ENCODE results near the gene KRTAP8-1.

KRTAP8-1 gene, protein sequence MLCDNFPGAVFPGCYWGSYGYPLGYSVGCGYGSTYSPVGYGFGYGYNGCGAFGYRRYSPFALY

DNA sequence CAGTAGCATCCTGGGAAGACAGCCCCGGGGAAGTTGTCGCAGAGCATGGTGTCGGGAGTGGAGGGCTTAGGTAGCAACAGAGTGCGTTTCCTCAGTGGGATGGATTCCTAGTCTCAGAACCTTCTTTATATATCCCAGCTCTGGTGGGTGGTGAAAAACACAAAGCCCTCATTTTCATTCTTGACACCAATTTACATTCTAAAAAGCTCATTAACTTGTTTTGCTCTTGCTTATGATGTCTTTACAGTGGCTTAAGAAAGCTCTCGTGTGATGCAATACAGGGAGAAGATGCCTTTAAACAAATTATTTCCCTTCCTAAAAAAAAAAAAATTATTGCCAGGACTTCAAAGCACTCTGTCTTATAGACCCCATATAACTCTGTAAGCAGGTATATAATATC lies at the start of gene KRTAP8-1:
KRTAP8-1 (minus strand) TSS at position 101 of the 400 bp plus-strand sequence; CDS start at position 47, 54 bp downstream.
- DNase-seq (ENCODE audit: low spot score), result no peak

DNA sequence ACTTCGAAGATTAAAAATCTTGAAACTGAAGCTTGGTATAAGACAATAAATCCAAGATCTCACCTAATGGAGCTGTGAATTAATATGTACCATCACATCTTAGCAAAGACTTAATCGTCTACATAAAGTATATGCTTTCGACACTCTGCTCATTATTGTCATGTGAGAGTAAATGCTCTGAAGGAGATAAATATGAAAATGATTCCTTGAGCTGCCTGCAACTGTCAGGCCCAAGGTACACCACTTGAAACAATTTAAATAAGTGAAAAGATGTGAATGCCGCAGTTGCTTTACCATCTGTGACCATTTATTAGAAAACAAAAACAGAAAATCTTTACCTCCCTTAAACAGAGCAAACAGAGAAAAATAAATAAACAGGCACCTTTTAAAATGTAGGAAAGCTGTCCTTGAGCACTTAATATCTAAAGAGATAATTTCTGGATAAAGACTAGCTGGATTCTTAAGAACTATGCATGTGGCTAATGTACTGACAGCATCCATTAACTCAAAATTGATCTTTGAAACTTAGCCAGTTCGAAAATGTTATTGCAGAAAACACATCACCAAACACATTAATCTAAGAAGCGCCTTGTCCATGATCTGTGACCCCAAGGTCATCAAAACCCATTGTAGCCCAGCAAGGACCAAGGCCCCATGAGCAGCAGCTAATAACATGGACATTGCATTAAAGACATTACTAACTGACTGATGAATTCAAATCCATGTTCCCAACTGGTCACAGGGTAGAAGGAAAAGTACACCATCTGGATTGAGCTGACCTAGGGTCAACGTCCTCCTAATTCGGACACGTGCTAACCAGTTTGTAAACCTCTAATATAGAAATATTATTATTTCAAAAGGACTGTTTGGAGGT lies 34.8 kb upstream of the KRTAP8-1 start:
- DNase-seq (ENCODE audit: low spot score), result no peak

DNA sequence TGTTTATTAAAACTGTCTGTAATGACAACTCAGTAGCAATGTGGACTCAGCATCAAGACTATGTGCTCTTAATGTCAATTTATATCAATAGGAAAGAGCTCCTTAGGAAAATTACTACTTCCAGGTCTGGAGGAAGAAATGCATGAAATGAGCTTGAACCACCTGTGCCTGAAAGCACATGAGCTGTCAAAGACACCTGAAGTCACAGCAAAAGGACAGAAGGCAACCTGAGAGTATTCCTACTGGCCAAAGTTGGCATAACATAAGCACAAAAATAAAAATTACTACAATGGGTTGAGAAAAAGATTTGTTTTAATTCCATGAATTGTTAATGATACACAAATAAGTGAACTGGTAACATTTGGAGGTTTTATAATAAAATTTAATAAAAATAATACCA lies 29.9 kb upstream of the KRTAP8-1 start:
- DNase-seq (ENCODE audit: low spot score), result no peak

DNA sequence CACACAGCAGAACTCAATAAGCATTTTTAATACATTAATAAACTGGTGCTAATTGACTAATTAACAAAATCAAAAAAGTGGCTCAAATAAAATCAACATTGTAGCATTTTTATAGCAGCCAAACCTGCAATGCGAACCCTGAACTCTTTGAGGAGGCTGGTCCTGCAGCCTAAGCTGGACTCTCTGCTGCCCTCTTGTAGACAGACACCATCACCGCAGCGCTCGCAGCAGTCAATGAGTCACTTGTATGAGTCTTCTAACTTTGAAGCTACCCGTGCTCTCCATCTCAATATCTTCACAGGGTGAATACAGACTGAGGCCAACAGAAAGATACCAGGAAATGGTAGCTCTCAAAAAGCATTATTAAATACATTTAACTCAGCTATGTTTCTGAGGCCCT lies 26.2 kb upstream of the KRTAP8-1 start:
- DNase-seq (ENCODE audit: low spot score), result peak; percentile 64

DNA sequence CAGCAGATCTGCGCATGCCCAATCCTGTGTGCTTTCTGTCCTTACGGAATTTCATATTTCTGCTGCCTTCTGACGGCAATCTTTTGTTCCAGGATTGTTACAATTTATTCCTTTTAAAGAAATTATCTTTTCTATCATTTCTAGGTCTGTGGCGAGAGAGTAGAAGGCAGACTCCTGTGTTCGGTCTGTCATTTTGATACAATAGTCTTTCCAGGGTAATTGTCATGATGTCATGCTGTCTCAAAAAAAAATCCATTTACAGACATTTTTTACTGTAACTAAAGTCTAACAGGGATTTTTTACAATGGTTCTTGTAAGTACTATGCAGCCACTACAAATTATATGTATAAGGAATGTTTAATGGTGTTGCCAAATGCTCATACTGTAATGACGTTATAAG lies 25.5 kb upstream of the KRTAP8-1 start:
- DNase-seq (ENCODE audit: low spot score), result no peak

DNA sequence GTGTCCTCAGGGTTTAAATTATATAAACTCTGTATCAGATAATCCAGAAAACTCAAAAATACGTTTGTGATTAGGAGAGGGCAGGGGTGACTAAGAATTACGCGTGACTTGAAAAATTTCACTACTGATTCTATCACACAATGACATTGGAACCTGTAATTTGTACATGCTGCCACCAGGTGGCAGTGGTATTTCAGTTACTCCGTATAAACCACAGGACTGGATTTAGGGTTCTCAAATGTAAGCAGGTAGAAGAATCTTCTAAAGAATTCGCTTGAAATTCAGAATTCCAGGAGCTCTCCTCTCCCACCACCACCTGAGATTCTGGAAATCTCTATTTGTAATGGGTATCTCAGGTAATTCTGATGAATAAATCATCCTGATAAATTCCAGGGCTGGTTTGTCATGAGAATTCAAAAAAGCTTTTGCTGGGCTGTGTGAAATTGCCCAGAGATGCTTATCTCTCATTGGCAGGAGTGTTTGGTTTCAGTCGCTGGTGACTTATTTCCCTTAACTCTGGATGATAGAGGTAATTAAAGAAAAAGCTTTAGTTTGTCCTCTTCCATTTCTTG lies 18.2 kb upstream of the KRTAP8-1 start:
- no peak for DNase-seq (ENCODE audit: low spot score)

DNA sequence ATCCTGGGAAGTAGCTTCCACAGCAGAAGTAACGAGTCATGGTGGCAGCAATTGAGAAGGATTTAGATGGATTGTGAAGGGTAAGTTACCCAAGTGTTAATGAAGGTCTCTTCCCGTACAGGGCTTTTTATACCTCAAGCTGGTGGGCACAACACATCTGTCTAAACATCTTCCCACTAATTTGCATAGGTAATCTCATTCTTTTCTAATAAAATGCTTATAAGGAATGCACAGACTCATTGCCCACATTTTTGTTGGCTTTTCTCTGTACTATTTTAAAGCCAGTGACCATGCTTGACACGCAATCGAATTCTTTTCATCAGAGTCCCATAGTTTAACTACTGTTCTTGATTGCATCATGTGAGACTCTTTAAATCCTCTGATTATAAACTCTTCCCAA lies 16.6 kb upstream of the KRTAP8-1 start, which contains the start of gene KRTAP7-1:
KRTAP7-1 (minus strand) TSS at position 101 of the 400 bp plus-strand sequence; CDS start at position 40, 61 bp downstream.
- DNase-seq (ENCODE audit: low spot score), result peak; percentile 7

DNA sequence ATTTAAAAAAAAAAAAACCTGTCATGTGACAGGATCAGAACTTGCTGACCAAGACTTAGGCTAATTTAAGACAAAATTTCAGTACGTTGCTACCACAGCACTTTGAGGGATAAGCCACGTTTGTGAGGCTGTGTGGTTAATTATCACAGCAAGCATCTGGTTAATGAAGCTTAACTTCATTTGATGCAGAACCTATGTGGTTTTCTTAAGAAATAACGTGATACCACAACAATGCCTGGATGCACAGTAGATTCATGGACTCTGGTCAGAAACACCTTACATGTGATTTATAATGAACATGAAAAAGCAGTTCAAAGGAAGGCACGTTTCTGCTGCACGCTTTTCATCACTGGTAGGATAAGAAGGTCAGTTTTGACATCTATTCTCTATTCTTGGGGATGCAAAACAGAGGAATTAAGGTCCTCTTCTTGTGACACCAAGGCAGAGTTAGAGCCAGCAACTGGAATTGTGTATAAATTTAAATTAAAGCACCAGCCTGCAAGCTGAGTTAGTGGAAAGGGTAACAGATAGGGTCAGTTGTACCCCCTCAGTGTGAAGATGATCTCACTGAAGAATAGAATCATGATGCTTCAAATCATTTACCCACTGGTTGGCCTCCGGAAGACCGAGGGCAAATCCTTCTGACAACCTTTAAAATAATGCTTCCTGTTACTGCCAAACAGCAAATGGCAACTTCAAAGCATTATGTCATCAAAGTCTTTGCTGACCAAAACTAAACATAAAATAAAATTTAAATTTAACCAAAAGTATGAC lies 6.0 kb upstream of the KRTAP8-1 start:
- no peak for DNase-seq (ENCODE audit: low spot score)

DNA sequence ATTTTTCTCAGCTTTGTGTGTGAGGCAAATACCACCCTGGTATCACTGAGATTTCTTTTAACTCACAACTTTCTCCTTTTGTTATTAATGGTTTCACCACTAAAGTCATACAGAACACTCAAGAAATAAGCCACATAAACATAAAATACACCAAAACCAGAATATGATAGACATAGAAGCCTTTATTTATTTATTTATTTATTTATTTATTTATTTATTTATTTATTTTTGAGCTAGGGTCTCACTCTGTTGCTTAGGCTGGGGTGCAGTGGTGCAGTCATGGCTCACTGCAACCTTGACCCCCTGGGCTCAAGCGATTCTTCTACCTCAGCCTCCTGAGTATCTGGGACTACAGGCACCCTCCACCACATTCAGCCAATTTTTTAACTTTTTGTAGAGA lies 12.5 kb downstream of the KRTAP8-1 start:
- no peak for DNase-seq (ENCODE audit: low spot score)

DNA sequence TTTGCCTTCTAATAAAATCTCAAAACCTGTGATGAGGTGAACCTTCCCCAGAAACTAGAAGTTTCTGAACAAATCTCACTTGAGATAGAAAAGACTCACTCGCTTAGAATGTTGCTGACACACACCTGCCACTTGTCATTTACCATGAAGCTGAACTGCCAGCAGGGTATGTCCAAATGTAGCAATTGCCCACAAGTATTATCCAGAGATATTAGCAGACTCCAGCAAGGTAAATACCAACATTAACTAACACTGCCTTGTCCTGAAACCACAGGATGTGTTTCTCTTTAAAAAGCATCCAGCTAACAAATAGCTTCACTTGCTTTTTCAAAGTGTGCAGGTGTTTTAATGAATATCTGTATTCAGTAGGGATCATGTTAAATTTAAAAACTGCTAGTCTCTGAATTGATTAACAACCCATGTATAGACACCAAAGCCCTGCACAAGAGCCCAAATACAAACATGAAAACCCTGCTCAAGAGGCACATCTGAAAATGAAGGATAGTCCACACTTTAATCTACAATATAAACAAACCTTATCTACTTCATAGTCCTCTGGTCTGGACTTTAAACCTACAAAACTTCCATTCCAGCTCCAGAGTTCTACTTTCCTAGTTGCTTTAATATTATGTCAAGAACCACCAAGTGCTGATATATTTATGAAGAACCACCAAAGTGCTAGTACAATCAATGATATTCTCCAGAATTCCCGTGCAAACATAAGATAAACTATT lies 19.3 kb downstream of the KRTAP8-1 start:
- no peak for DNase-seq (ENCODE audit: low spot score)

DNA sequence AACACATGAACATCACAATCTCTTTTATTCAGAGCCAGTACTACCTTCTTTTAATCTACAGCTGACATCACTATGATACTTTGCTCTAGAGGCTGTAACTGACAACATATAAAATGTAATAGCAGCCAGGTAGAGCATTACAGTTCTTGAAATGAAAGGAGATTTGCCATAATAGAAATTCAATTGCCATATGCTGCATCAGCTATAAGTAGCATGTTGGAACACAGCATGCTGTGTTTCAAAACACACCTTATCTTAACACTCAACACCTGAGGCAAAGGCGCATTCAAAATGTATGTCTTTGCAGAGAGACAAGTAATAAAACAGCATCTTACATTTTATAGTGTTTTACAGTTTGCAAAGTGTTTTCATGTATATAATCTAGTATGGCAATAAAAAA lies 33.8 kb downstream of the KRTAP8-1 start:
- no peak for DNase-seq (ENCODE audit: low spot score)

DNA sequence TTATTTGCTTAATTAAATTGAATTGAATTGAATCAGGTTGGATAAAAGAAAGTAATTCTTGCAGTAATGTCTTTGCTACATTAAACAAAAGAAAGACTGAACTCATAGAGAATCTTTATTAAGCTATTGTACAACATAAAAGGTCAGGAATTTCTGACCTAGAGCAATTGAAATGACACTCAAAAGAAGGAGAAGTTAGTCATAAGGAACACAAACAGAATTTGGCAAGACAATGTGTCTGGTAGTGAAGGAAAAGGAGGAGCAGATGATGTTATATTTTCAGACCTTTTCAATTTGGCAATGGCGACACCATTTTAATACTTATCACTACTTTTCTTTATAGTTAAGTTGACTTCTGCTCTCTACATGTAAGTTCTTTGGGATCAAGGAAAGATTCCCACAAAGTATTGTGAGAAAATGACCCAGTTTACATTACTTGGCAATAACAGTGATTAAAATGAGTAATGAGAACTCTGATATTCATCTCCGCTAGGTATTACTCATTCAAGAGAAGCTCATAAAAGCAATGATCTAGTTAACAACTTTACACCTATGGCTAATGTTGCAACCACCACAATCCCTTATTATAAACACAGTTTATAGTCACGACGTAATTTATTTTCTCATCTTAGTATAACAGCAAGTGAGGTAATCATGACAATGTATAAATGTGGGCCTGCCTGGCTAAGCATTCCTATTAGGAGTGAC lies 43.2 kb downstream of the KRTAP8-1 start:
- DNase-seq (ENCODE audit: low spot score), result no peak

All from COLO829 (cell line).